Rectal smooth muscle tissue (tissue), 1 donor: ENCODE data around the gene SVOPL.

Experiments
- H3K27ac ChIP-seq: one replicate; pipeline ENCODE4 v1.7.0; 2013; ENCODE audit warnings: low read depth, low read length, inconsistent platforms
- H3K27me3 ChIP-seq: one replicate; pipeline ENCODE4 v1.7.0; 2013; ENCODE audit warnings: low read length; ENCODE audit not compliant: control insufficient read depth, insufficient read depth
- H3K36me3 ChIP-seq: one replicate; pipeline ENCODE4 v1.7.0; 2013; ENCODE audit warnings: low read length; ENCODE audit not compliant: control insufficient read depth, insufficient read depth
- H3K4me1 ChIP-seq: one replicate; pipeline ENCODE4 v1.7.0; 2013; ENCODE audit warnings: low read length; ENCODE audit not compliant: control insufficient read depth, insufficient read depth
- H3K4me3 ChIP-seq: one replicate; pipeline ENCODE4 v1.7.0; 2013; ENCODE audit warnings: low read length
- H3K9ac ChIP-seq: one replicate; pipeline ENCODE4 v1.7.0; 2013; ENCODE audit warnings: low read length

The SVOPL gene

DNA sequence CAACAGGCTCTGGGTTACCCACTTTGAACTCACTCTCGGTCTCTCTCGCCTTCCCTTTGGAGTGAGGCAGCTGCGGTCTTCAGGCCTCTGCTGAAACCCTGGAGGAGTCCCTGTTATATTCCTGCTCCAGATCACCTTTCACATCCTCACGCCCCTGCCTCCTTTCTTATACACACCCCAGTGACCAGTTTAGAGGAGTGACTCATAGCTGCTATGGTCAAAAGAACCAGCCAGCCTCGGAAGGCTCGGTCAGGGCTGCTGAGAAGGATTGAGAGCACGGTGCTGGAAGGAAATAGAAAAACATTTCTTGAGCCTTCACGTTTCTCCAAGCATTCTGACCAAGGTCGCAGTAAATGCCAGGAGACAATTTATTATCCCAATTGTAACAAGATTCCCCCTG lies 28.3 kb upstream of the SVOPL start:
- no peaks in the 10 kb centered on the region for H3K27me3 ChIP-seq
- H3K4me3 ChIP-seq = no peak overlapping the region
- H3K27ac ChIP-seq = no peak overlapping the region
- H3K36me3 ChIP-seq = no peaks in the 10 kb centered on the region
- H3K4me1 ChIP-seq = no peaks in the 10 kb centered on the region
- no peak overlapping the region for H3K9ac ChIP-seq

DNA sequence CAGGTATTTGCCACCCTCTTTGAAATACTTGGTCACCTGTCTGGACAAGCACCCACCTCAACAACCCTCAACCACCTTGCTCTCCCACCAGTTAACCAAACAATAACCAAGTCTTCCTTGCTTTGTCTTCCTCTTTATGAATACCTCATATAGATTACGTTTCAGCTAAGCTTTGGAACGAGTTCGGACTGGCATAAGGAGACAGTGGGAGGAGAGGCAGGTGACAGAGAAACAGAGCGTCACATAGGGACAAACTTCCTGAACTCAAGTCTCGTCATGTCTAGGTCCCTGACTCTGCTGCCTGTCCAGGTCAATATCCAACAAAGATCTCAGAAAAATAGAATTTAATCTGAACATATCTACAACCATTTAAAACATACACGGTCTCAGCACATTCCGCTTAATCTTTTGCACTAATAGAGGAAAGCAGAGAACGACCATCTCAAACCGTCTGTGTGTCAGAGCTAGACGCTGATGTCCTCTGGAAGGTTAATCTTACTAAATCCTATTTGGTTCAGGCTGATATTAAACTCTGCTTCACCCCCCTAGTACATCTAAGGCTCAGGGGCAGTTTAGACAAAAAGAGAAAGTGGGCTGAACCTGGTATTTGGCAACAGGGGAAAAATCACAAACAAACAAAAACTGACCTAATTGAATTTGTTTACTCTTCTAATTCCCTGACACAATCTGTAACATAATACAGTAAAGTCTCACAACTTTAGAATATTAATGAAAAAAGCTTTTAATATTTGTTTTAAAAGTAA lies 26.4 kb upstream of the SVOPL start:
- H3K36me3 ChIP-seq = no peaks in the 10 kb centered on the region
- H3K27me3 ChIP-seq = no peaks in the 10 kb centered on the region
- no peak overlapping the region for H3K27ac ChIP-seq
- no peaks in the 10 kb centered on the region for H3K4me1 ChIP-seq
- H3K4me3 ChIP-seq = no peak overlapping the region
- no peak overlapping the region for H3K9ac ChIP-seq

DNA sequence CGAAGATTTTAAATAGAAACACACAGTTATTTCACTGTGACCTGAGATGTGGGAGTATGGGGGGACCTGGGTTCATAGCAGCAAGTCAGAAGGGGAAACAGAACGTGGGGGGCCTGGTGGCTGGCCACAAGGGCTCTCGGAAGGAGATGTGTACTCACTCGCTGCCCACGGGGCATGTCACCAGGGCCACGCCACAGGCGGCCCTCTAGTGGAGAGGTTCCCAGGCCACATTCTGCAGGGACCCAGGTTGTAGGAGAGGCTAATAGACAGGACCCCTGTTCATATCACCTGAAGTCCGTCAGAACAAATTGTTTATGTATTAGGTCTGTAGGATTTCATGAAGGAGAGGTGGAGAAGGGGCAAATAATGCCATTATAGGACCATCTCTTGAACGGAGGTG lies 25.1 kb upstream of the SVOPL start:
- Histone ChIP-seq H3K36me3 (no peaks in the 10 kb centered on the region), H3K27ac (no peak overlapping the region), H3K4me1 (no peaks in the 10 kb centered on the region), H3K9ac (no peak overlapping the region), H3K4me3 (no peak overlapping the region), H3K27me3 (no peaks in the 10 kb centered on the region)

DNA sequence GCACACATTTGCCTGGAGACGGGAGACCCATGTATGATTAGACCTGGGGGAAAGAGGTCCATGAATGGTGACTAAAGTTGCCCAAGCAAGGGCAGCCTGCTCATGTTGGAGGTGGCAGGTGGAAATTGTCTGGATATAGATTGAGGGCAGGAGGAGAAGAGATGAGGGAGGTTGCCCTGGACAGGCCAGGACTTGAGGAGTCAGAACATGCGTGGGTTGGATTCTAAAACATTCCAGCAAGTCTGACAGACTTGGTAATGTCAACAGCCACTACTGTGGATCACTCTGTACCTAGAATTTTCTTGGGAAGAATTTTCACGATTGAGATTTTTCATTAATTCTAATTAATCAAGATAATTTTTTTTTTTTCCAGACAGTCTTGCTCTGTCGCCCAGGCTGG lies 19.1 kb upstream of the SVOPL start:
- Histone ChIP-seq H3K27me3 (no peaks in the 10 kb centered on the region), H3K4me3 (no peak overlapping the region), H3K9ac (no peak overlapping the region), H3K4me1 (no peaks in the 10 kb centered on the region), H3K27ac (no peak overlapping the region), H3K36me3 (no peaks in the 10 kb centered on the region)

DNA sequence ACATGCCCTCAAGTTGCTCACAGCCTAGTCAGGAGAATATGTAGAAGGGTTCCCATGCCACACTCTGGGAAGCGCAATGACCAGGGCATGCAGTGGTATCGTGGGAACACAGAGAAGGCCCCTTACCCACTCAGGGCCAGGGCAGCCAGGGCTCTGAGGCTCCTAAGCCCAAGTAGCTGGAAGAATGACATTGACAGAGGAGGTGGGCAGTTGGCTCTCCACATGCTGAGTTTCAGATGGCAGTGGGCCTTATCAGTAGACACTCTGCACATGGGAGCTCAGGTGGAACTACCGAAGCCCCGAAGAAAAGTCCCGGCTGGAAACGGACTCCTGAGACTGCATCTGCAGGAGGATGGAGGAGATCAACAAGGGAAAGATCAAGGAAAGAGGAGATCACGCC lies 15.7 kb upstream of the SVOPL start:
- H3K4me1 ChIP-seq = no peaks in the 10 kb centered on the region
- no peak overlapping the region for H3K9ac ChIP-seq
- no peak overlapping the region for H3K27ac ChIP-seq
- no peaks in the 10 kb centered on the region for H3K36me3 ChIP-seq
- H3K27me3 ChIP-seq = no peaks in the 10 kb centered on the region
- H3K4me3 ChIP-seq = no peak overlapping the region

DNA sequence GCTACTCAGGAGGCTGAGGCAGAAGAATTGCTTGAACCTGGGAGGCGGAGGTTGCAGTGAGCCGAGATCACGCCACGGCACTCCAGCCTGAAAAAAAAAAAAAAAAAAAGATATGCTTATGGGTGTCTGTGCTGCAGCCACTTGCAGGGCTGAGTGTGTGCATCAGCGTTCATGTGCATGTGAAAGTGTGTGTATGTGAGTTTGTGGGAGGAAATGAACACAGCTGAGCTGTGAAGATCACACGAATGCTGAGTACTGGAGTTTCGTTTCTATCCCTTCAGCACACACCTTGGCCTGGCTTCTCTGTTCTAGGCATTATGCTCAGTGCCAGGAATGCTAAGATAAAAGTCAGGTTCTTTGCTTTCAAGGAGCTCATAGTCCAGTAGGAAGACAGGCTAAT lies 12.0 kb upstream of the SVOPL start:
- Histone ChIP-seq H3K9ac (no peak overlapping the region), H3K4me3 (no peak overlapping the region), H3K27ac (no peak overlapping the region), H3K4me1 (no peaks in the 10 kb centered on the region), H3K27me3 (no peaks in the 10 kb centered on the region), H3K36me3 (no peaks in the 10 kb centered on the region)

DNA sequence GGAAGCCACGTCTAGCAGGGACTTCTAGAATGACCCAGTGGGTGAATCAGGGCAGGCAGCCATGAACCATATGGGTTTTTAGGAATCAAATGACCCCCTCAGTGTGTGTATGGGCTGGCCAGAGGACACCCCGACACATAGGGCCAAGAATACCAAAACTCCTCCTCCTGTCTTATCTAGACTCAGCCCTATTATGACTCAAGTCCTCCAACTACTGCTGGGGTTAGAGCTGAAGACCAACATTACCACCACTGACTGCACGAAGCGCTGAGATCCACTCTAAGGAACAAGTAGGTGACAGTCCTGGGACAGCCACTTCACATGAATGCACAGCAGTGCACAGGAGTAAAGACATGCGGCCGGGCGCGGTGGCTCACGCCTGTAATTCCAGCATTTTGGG lies 11.5 kb upstream of the SVOPL start:
- Histone ChIP-seq H3K9ac (no peak overlapping the region), H3K27me3 (no peaks in the 10 kb centered on the region), H3K4me3 (no peak overlapping the region), H3K36me3 (no peaks in the 10 kb centered on the region), H3K27ac (no peak overlapping the region), H3K4me1 (no peaks in the 10 kb centered on the region)

DNA sequence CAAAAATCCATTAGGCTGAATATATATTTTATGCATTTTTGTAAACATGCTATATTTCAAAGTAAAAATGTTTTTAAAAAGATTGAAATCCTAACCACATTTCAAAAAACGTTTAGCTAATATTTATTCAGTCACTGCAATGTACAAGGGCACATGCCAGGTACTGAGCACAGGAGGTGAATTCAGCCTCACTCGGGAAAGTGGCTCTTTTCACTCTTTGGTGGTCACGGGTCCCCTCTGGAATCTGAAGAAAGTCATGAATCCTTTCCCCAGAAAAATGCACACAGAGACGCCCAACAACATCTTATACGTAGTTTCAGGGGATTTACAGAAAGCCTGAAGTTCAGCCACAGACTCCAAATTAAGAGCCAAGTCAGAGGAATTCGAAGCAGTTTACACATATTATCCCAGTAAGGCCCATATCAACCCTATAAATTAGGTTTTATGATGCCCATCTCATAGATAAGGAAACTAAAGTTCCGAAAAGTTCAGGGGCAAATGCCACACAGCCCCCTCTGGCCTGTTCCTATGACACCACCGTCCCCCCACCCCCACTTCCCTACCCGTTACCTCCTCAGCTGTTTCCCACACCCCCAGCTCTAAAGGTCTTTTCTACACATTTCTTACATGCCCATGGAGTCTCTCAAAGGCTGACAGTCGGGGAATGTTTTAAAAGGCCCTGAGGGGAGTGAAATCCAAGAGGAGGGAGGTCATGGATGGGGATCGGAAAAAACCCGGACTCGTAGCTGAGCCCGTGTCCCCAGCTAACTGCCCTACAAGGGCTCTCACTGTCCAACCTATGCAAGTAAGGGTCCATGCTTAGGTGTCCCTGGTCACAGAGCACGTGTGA lies 9.6 kb upstream of the SVOPL start:
- H3K4me3 ChIP-seq = no peak overlapping the region
- H3K9ac ChIP-seq = no peak overlapping the region
- no peaks in the 10 kb centered on the region for H3K4me1 ChIP-seq
- H3K27ac ChIP-seq = no peak overlapping the region
- H3K27me3 ChIP-seq = no peaks in the 10 kb centered on the region
- no peaks in the 10 kb centered on the region for H3K36me3 ChIP-seq

DNA sequence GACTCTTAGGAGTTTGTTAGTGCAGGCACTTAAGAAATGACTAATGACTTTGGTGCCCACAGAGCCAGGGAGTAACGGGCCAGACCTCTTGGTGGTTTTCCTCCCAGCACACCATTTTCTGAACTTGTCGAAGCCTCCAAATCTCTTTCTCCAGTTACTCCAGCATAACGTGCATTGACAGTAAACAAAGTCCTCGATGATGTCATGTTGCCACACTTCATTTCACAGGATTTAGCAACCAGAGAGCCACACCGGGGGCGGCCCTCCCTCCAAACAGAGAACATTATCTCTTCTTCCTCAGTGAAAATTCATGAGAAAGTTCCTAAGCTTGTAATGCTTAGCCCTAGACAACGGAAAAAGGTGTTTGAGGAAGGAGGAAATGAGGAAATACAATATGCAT lies 4.0 kb upstream of the SVOPL start:
- Histone ChIP-seq H3K4me1 (no peaks in the 10 kb centered on the region), H3K4me3 (no peak overlapping the region), H3K36me3 (no peaks in the 10 kb centered on the region), H3K9ac (no peak overlapping the region), H3K27ac (no peak overlapping the region), H3K27me3 (no peaks in the 10 kb centered on the region)

DNA sequence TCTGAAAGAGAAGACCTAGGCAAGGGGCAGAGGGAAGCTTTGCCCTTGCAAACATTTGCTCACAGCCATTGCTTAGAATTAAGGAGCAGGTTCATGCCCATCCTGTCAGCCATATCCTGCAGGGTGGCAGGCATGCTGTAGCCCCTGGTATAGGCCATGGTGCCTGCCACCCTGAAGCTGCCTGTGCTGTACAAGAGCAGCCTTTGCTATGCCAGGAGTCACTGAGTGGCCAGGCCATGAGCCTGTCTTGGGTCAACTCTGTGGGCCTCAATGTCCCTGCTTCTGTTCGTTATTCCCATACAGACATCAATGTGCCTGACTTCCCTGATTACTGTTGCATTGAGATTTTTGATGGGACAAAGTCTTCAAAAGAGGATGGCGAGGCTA lies 368 bp upstream of the SVOPL start:
- Histone ChIP-seq H3K4me1 (no peaks in the 10 kb centered on the region), H3K36me3 (no peaks in the 10 kb centered on the region), H3K9ac (no peak overlapping the region)

DNA sequence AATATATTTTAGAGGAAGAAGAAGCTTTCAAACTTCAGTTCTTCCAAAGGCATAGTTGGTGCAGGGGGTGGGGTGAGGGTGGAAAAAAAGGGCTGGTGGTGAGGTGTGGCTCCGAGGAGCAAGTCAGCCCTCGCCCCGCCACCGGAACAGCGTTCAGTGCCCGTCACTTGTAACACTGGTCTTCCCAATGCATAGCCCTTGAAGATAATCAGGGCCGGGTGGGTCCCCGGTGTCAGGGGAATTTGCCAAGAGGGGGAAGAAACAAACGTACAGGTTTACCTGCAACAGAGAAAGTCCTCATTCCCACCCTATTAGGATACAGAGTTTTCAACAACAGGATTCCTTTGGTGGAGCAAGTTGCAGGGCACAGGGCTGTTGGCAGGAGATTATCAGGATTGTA lies 1.5 kb downstream of the SVOPL start:
- Histone ChIP-seq H3K27ac (no peak overlapping the region), H3K27me3 (no peaks in the 10 kb centered on the region), H3K4me1 (no peaks in the 10 kb centered on the region), H3K4me3 (no peak overlapping the region), H3K9ac (no peak overlapping the region), H3K36me3 (no peaks in the 10 kb centered on the region)

More for the DNA sequence above, 368 bp upstream of the SVOPL start:
- Histone ChIP-seq H3K4me3 (no peak overlapping the region), H3K27ac (no peak overlapping the region), H3K27me3 (no peaks in the 10 kb centered on the region)

DNA sequence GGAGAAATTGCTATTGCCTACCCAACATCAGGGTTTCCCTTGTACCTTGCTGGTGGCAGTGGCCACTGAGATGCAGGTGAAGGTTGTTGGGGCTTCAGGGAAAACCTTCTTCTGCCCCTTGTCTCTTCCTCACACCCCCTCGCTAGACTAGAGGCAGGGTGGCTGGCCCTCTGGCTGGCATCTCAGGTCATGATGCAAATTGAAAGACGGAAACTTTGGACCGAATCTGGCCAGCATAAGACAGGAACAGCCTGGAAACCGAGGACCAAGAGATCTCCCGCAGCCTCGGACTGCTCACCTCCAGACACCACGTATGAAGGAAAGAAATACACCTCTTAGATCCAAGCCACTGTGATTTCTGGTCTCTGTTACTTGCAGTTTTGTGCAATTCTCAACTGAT lies 2.9 kb downstream of the SVOPL start:
- Histone ChIP-seq H3K4me1 (no peaks in the 10 kb centered on the region), H3K36me3 (no peaks in the 10 kb centered on the region), H3K27me3 (no peaks in the 10 kb centered on the region), H3K4me3 (no peak overlapping the region), H3K27ac (no peak overlapping the region), H3K9ac (no peak overlapping the region)
